HepG2 (cell line): ENCODE data around the gene IMPDH1. TPM values are rescaled to one million over a fixed set of nuclear protein-coding genes. Genes with fewer than 3 reads are reported as not detected.

Experiments used
- DR1 ChIP-seq: sonication (generic); formaldehyde crosslinking; IDR thresholded peaks from 2 replicates; pipeline ENCODE4 v1.8.0; 2021; ENCODE audit warnings: mild to moderate bottlenecking, missing genetic modification reagents, inconsistent platforms
- ELF3 ChIP-seq: IDR thresholded peaks from 2 replicates; pipeline ENCODE4 v1.6.1; 2016; ENCODE audit warnings: missing genetic modification reagents, missing compliant biosample characterization
- GATAD2A ChIP-seq: IDR thresholded peaks from 2 replicates; pipeline ENCODE4 v1.6.1; 2016
- MEIS1 ChIP-seq: sonication (generic); formaldehyde crosslinking; IDR thresholded peaks from 2 replicates; pipeline ENCODE4 v1.9.0; 2021; ENCODE audit warnings: mild to moderate bottlenecking, missing genetic modification reagents, moderate library complexity, borderline replicate concordance
- MLXIP ChIP-seq: sonication (generic); formaldehyde crosslinking; IDR thresholded peaks from 2 replicates; pipeline ENCODE4 v1.9.0; 2021; ENCODE audit warnings: missing genetic modification reagents, borderline replicate concordance
- MXD4 ChIP-seq: IDR thresholded peaks from 2 replicates; pipeline ENCODE4 v1.6.1; 2016; ENCODE audit warnings: mild to moderate bottlenecking, missing biosample characterization, missing genetic modification reagents
- RAD21 ChIP-seq: fragments of 450-650 bp; formaldehyde crosslinking; IDR thresholded peaks from 2 replicates; pipeline ENCODE4 v1.5.0; 2020; ENCODE audit warnings: mild to moderate bottlenecking
- SOX13 ChIP-seq, 3 experiments: fragments of 450-650 bp in 1 of 3; sonication (generic) in 1 of 3; formaldehyde crosslinking in 1 of 3; IDR thresholded peaks in 2 of 3; conservative IDR thresholded peaks in 1 of 3; 2 replicates each; pipeline versions ENCODE4 v1.5.0 to v1.6.1; 2016 to 2020; ENCODE audit warnings: antibody characterized with exemption in 1 of 3, mild to moderate bottlenecking in 1 of 3, missing compliant biosample characterization in 1 of 3, missing genetic modification reagents in 1 of 3, moderate library complexity in 1 of 3
- STAT5B ChIP-seq: sonication (generic); formaldehyde crosslinking; IDR thresholded peaks from 2 replicates; pipeline ENCODE4 v1.4.0; 2020; ENCODE audit warnings: missing genetic modification reagents
- U2AF2 ChIP-seq: fragments of 200-400 bp; formaldehyde crosslinking; IDR thresholded peaks from 2 replicates; pipeline ENCODE4 v1.6.1; 2017; ENCODE audit warnings: low read depth, mild to moderate bottlenecking, low read length
- ZMYM4 ChIP-seq: sonication (generic); formaldehyde crosslinking; IDR thresholded peaks from 2 replicates; pipeline ENCODE4 v1.8.1; 2023; ENCODE audit warnings: mild to moderate bottlenecking, missing genetic modification reagents
- ZNF354B ChIP-seq: sonication (generic); formaldehyde crosslinking; IDR thresholded peaks from 2 replicates; pipeline ENCODE4 v1.8.0; 2022; ENCODE audit warnings: mild to moderate bottlenecking, missing genetic modification reagents
- ZNF746 ChIP-seq: sonication (generic); formaldehyde crosslinking; IDR thresholded peaks from 2 replicates; pipeline ENCODE4 v1.8.0; 2022; ENCODE audit warnings: mild to moderate bottlenecking, missing genetic modification reagents
- polyA plus RNA-seq, 8 experiments: library from polyadenylated mRNA; depleted of rRNA in 3 of 8; stranded (reverse) in 7 of 8; unstranded in 1 of 8; fragments of >200 nt; fragmentation: Illumina TruSeq in 4 of 8; extraction: Trizol in 4 of 8; gene quantifications; 2 replicates each; pipeline versions ENCODE4 v1.2.1 to v1.2.3, GENCODE V29; 2011 to 2016; ENCODE audit warnings: low read depth in 4 of 8, missing spikeins in 1 of 8, mixed read lengths in 1 of 8; ENCODE audit not compliant: insufficient read depth in 1 of 8
- total RNA-seq, 5 experiments: library from RNA; depleted of rRNA; stranded (reverse); fragments of >200 nt; fragmentation: Illumina TruSeq; extraction: Trizol; gene quantifications; 2 replicates each; pipeline ENCODE4 v1.2.3, GENCODE V29; 2016; ENCODE audit warnings: low read depth in 1 of 5
- TF ChIP-seq, protein P1 (sequence below): sonication (generic); formaldehyde crosslinking; IDR thresholded peaks from 2 replicates; pipeline ENCODE4 v1.4.0; 2020; ENCODE audit warnings: missing genetic modification reagents, borderline replicate concordance
- TF ChIP-seq, protein P2 (sequence below): sonication (generic); formaldehyde crosslinking; IDR thresholded peaks from 2 replicates; pipeline ENCODE4 v1.4.0; 2020; ENCODE audit warnings: low read depth, missing genetic modification reagents
- TF ChIP-seq, protein P3 (sequence below): sonication (generic); formaldehyde crosslinking; IDR thresholded peaks from 2 replicates; pipeline ENCODE4 v1.5.0; 2020; ENCODE audit warnings: mild to moderate bottlenecking, missing genetic modification reagents, moderate library complexity

IMPDH1 gene
- total and polyA plus RNA-seq, 2 of the 13 experiments (the other 11 are each of a cell fraction or from before 2014, with no cell fraction given): 22.8 to 34.0 TPM

DNA sequence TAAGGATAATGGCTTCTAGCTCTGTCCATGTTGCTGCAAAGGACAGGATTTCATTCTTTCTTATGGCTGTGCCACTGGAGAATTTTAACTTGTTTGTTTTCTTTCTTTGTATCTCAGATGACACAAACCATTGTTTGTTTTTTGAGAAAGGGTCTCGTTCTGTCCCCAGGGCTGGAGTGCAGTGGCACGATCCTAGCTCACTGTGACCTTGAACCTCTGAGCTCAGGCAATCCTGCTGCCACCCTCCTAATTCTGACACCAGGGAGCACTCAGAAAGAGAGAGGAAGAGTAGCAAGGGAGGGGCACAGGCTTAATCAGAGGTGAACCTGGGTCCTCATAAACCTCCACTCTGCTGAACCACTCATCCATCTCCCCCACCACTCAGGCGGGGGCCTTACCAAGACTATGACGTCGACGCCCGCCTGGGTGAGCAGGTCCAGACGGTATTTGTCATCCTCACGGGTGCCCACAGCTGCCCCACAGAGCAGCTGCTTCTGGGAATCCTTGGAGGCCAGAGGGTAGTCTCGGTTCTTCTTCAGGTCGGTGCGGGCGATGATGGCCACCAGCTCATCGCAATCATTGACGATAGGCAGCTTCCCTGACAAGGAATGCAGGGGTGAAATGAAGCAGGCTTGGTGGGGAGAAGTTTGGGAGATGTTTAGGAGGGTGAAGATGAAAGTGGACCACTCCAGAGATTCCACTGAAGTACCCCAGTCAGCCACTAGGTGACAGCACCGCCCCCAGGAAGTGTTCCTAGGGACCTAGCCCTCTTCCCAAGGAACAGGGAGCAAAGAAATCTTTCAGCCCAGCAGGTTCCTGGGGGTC lies 11.6 kb downstream of the IMPDH1 start (continued):
- TF ChIP-seq MLXIP (CRISPR knock-in tag) (no peak), ZMYM4 (0 out of 2 replicates have a peak, but pooled peaks have one; percentile 19), MEIS1 (CRISPR knock-in tag) (no peak), STAT5B (no peak), GATAD2A (CRISPR knock-in tag) (peak; percentile 73), ZNF746 (CRISPR knock-in tag) (no peak), RAD21 (CRISPR knock-in tag) (peak; percentile 69), SOX13 (IDR thresholded peaks at IDR 0.05) (no peak), SOX13 (CRISPR knock-in tag; conservative IDR thresholded peaks at IDR 0.05 in 1 of 2, IDR thresholded peaks at IDR 0.05 in 1 of 2) (peak in 1 of 2 experiments; percentile 66; a peak in 2 of 4 replicates), U2AF2 (no peak), MXD4 (CRISPR knock-in tag) (0 out of 2 replicates have a peak, but pooled peaks have one; percentile 30), DR1 (CRISPR knock-in tag) (no peak), ZNF354B (CRISPR knock-in tag) (no peak), ELF3 (CRISPR knock-in tag) (no peak)
- TF ChIP-seq, protein P1, sequence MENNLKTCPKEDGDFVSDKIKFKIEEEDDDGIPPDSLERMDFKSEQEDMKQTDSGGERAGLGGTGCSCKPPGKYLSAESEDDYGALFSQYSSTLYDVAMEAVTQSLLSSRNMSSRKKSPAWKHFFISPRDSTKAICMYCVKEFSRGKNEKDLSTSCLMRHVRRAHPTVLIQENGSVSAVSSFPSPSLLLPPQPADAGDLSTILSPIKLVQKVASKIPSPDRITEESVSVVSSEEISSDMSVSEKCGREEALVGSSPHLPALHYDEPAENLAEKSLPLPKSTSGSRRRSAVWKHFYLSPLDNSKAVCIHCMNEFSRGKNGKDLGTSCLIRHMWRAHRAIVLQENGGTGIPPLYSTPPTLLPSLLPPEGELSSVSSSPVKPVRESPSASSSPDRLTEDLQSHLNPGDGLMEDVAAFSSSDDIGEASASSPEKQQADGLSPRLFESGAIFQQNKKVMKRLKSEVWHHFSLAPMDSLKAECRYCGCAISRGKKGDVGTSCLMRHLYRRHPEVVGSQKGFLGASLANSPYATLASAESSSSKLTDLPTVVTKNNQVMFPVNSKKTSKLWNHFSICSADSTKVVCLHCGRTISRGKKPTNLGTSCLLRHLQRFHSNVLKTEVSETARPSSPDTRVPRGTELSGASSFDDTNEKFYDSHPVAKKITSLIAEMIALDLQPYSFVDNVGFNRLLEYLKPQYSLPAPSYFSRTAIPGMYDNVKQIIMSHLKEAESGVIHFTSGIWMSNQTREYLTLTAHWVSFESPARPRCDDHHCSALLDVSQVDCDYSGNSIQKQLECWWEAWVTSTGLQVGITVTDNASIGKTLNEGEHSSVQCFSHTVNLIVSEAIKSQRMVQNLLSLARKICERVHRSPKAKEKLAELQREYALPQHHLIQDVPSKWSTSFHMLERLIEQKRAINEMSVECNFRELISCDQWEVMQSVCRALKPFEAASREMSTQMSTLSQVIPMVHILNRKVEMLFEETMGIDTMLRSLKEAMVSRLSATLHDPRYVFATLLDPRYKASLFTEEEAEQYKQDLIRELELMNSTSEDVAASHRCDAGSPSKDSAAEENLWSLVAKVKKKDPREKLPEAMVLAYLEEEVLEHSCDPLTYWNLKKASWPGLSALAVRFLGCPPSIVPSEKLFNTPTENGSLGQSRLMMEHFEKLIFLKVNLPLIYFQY (CRISPR knock-in tag): no peak
- TF ChIP-seq, protein P2, sequence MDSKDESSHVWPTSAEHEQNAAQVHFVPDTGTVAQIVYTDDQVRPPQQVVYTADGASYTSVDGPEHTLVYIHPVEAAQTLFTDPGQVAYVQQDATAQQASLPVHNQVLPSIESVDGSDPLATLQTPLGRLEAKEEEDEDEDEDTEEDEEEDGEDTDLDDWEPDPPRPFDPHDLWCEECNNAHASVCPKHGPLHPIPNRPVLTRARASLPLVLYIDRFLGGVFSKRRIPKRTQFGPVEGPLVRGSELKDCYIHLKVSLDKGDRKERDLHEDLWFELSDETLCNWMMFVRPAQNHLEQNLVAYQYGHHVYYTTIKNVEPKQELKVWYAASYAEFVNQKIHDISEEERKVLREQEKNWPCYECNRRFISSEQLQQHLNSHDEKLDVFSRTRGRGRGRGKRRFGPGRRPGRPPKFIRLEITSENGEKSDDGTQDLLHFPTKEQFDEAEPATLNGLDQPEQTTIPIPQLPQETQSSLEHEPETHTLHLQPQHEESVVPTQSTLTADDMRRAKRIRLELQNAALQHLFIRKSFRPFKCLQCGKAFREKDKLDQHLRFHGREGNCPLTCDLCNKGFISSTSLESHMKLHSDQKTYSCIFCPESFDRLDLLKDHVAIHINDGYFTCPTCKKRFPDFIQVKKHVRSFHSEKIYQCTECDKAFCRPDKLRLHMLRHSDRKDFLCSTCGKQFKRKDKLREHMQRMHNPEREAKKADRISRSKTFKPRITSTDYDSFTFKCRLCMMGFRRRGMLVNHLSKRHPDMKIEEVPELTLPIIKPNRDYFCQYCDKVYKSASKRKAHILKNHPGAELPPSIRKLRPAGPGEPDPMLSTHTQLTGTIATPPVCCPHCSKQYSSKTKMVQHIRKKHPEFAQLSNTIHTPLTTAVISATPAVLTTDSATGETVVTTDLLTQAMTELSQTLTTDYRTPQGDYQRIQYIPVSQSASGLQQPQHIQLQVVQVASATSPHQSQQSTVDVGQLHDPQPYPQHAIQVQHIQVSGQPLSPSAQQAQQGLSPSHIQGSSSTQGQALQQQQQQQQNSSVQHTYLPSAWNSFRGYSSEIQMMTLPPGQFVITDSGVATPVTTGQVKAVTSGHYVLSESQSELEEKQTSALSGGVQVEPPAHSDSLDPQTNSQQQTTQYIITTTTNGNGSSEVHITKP (CRISPR knock-in tag): peak; percentile 76; the same call in 1 of the 2 replicates
- TF ChIP-seq, protein P3, sequence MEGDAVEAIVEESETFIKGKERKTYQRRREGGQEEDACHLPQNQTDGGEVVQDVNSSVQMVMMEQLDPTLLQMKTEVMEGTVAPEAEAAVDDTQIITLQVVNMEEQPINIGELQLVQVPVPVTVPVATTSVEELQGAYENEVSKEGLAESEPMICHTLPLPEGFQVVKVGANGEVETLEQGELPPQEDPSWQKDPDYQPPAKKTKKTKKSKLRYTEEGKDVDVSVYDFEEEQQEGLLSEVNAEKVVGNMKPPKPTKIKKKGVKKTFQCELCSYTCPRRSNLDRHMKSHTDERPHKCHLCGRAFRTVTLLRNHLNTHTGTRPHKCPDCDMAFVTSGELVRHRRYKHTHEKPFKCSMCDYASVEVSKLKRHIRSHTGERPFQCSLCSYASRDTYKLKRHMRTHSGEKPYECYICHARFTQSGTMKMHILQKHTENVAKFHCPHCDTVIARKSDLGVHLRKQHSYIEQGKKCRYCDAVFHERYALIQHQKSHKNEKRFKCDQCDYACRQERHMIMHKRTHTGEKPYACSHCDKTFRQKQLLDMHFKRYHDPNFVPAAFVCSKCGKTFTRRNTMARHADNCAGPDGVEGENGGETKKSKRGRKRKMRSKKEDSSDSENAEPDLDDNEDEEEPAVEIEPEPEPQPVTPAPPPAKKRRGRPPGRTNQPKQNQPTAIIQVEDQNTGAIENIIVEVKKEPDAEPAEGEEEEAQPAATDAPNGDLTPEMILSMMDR: peak; percentile 89
